DOHH2 (cell line): ENCODE measurements around the gene KIAA1549.

Experiments
- H3F3A ChIP-seq: fragments of 200-600 bp; sonication (generic), shearing (Covaris generic); 2 replicates; pipeline ENCODE4 v1.6.0; 2016; ENCODE audit warnings: antibody characterized with exemption, mild to moderate bottlenecking; ENCODE audit not compliant: control insufficient read depth, insufficient read depth
- H3K27ac ChIP-seq: fragments of 200-600 bp; sonication (generic); 2 replicates; pipeline ENCODE4 v1.5.1; 2014; ENCODE audit warnings: low read depth, mild to moderate bottlenecking, low read length, moderate library complexity
- H3K27me3 ChIP-seq: fragments of 200-600 bp; sonication (generic); 2 replicates; pipeline ENCODE4 v1.6.1; 2014; ENCODE audit warnings: mild to moderate bottlenecking, low read length, mixed read lengths; ENCODE audit not compliant: control insufficient read depth
- H3K36me3 ChIP-seq: fragments of 200-600 bp; sonication (generic); 2 replicates; pipeline ENCODE4 v1.6.1; 2014; ENCODE audit warnings: mild to moderate bottlenecking, low read length, moderate library complexity, mixed read lengths; ENCODE audit not compliant: control insufficient read depth
- H3K4me1 ChIP-seq: fragments of 200-600 bp; sonication (generic); 2 replicates; pipeline ENCODE4 v1.6.1; 2014; ENCODE audit warnings: mild to moderate bottlenecking, low read length, mixed read lengths; ENCODE audit not compliant: control insufficient read depth
- H3K4me2 ChIP-seq: fragments of 200-600 bp; sonication (generic); 2 replicates; pipeline ENCODE4 v1.6.0; 2014; ENCODE audit warnings: mild to moderate bottlenecking, low read length, moderate library complexity
- H3K4me3 ChIP-seq: fragments of 200-600 bp; sonication (generic); 2 replicates; pipeline ENCODE4 v1.5.1; 2014; ENCODE audit warnings: mild to moderate bottlenecking, low read length, mixed read lengths
- H3K79me2 ChIP-seq: fragments of 200-600 bp; sonication (generic); 2 replicates; pipeline ENCODE4 v1.6.1; 2014; ENCODE audit warnings: mild to moderate bottlenecking, low read length, mixed read lengths; ENCODE audit not compliant: control insufficient read depth
- H3K9me2 ChIP-seq: fragments of 200-600 bp; sonication (generic); replicated peaks from 2 replicates; pipeline ENCODE4 v1.6.1; 2014; ENCODE audit warnings: mild to moderate bottlenecking, low read length, mixed read lengths; ENCODE audit not compliant: control insufficient read depth
- H3K9me3 ChIP-seq: fragments of 200-600 bp; sonication (generic); 2 replicates; pipeline ENCODE4 v1.6.1; 2014; ENCODE audit warnings: antibody characterized with exemption, low read length, mixed read lengths; ENCODE audit not compliant: control insufficient read depth, insufficient read depth
- H4K20me1 ChIP-seq: fragments of 200-600 bp; sonication (generic); 2 replicates; pipeline ENCODE4 v1.6.0; 2014; ENCODE audit warnings: low read depth, mild to moderate bottlenecking, antibody characterized with exemption, low read length, moderate library complexity; ENCODE audit not compliant: control insufficient read depth, insufficient read depth
- CTCF ChIP-seq: fragments of 200-600 bp; sonication (generic); IDR thresholded peaks from one replicate; pipeline ENCODE4 v1.5.1; 2014; ENCODE audit warnings: antibody characterized with exemption, mild to moderate bottlenecking, low read depth, low read length; ENCODE audit not compliant: poor library complexity, severe bottlenecking
- EZH2phosphoT487 ChIP-seq: fragments of 200-600 bp; sonication (generic); IDR thresholded peaks from 2 replicates; pipeline ENCODE4 v1.6.1; 2017; ENCODE audit warnings: borderline replicate concordance, mild to moderate bottlenecking, antibody characterized with exemption, low read length, moderate library complexity, mixed read lengths

Gene KIAA1549

GRCh38 chr7:138982204-138982623, 1.0 kb upstream of the KIAA1549 start:
- Histone ChIP-seq H3K4me3 (no peak overlapping the region; the same call in 1 of the 2 replicates), H3K9me3 (no peaks in the 10 kb centered on the region), H3K27me3 (peaks cover 46% of the 10 kb centered on the region), H4K20me1 (no peaks in the 10 kb centered on the region), H3K9me2 (no peaks in the 10 kb centered on the region), H3K36me3 (no peaks in the 10 kb centered on the region), H3F3A (no peaks in the 10 kb centered on the region), H3K27ac (no peak overlapping the region), H3K4me2 (peak overlapping the region; percentile 46), H3K79me2 (no peaks in the 10 kb centered on the region), H3K4me1 (peaks cover 6% of the 10 kb centered on the region; the same call in 1 of the 2 replicates)
- TF ChIP-seq CTCF = no peak
- TF ChIP-seq EZH2phosphoT487 = no peak

GRCh38 chr7:138980563-138981291, 462 bp downstream of the KIAA1549 start:
- H3K9me3 ChIP-seq = no peaks in the 10 kb centered on the region
- H3K27me3 ChIP-seq = peaks cover 46% of the 10 kb centered on the region
- TF ChIP-seq EZH2phosphoT487 (peak; percentile 100), CTCF (no peak)
- H3K4me2 ChIP-seq = peak overlapping the region; percentile 63
- H3K4me3 ChIP-seq = peak overlapping the region; percentile 64
- no peaks in the 10 kb centered on the region for H3F3A ChIP-seq
- peaks cover 6% of the 10 kb centered on the region; the same call in 1 of the 2 replicates for H3K4me1 ChIP-seq
- no peak overlapping the region for H3K27ac ChIP-seq
- no peaks in the 10 kb centered on the region for H3K9me2 ChIP-seq
- H3K79me2 ChIP-seq = no peaks in the 10 kb centered on the region
- H3K36me3 ChIP-seq = no peaks in the 10 kb centered on the region
- no peaks in the 10 kb centered on the region for H4K20me1 ChIP-seq

DNA sequence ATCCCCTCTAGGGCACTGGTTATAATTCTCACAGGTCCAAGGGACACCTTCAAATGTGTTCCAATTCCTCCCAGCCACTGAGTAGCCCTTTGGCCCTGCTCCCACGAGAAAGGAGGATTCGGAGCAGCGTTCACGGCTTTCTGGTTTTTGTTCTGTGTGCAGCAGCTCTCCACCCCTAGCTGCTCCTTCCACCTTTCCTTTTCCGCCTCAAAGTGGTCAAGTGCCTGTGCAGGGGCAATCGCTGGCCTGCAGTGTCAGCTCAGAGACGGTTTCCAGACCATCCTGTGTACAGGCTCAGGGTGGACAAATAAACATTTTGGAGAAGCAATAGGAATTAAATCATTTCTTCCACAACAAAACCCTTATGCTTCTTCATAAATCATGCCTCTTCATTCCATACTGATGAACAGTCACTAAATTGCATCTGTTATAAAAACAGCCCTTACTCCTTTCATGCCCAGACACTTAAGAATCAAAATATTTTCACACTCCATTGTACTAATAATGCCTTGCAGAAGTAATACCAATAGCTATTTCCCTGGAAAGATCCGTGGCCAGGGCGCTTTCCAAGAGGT, 1.1 kb downstream of the KIAA1549 start:
- peaks cover 50% of the 10 kb centered on the region for H3K27me3 ChIP-seq
- H3K4me1 ChIP-seq = peaks cover 6% of the 10 kb centered on the region; the same call in 1 of the 2 replicates
- no peak overlapping the region for H3K4me3 ChIP-seq
- no peaks in the 10 kb centered on the region for H3F3A ChIP-seq
- H3K4me2 ChIP-seq = peak overlapping the region; percentile 63; the same call in 1 of the 2 replicates
- no peaks in the 10 kb centered on the region for H4K20me1 ChIP-seq
- no peaks in the 10 kb centered on the region for H3K36me3 ChIP-seq
- H3K9me2 ChIP-seq = no peaks in the 10 kb centered on the region
- no peak for TF ChIP-seq EZH2phosphoT487
- no peak for TF ChIP-seq CTCF
- no peaks in the 10 kb centered on the region for H3K79me2 ChIP-seq
- no peaks in the 10 kb centered on the region for H3K9me3 ChIP-seq
- H3K27ac ChIP-seq = no peak overlapping the region
